H1 (cell line): ENCODE data around the gene SCD. TPM values are rescaled to one million over a fixed set of nuclear protein-coding genes. Genes with fewer than 3 reads are reported as not detected.

ENCODE experiments used
- BCL11A ChIP-seq, 2 experiments: IDR thresholded peaks; one replicate each; pipeline ENCODE4 v1.6.1; 2011; ENCODE audit warnings: low read depth in 2 of 2, low read length in 2 of 2, mild to moderate bottlenecking in 2 of 2
- EGR1 ChIP-seq: IDR thresholded peaks from 2 replicates; pipeline ENCODE4 v1.6.1; 2011; ENCODE audit warnings: low read depth, low read length, borderline replicate concordance
- EP300 ChIP-seq, 2 experiments: IDR thresholded peaks; 1 replicate in 1 of 2; 2 replicates in 1 of 2; pipeline ENCODE4 v1.6.1; 2011 to 2012; ENCODE audit warnings: low read depth in 2 of 2, low read length in 2 of 2, mild to moderate bottlenecking in 2 of 2, borderline replicate concordance in 1 of 2, inconsistent platforms in 1 of 2, moderate library complexity in 1 of 2
- EZH2 ChIP-seq: fragments of 200-600 bp; sonication (generic); IDR thresholded peaks from 2 replicates; pipeline ENCODE4 v1.7.1; 2012; ENCODE audit warnings: low read depth, mild to moderate bottlenecking, moderate library complexity, low read length, inconsistent platforms; ENCODE audit not compliant: severe bottlenecking
- GABPA ChIP-seq: IDR thresholded peaks from 2 replicates; pipeline ENCODE4 v1.6.1; 2011; ENCODE audit warnings: mild to moderate bottlenecking, low read length, moderate library complexity, borderline replicate concordance; ENCODE audit not compliant: insufficient read depth
- GTF2F1 ChIP-seq: IDR thresholded peaks from 2 replicates; pipeline ENCODE4 v1.6.1; 2012; ENCODE audit warnings: low read depth, low read length, improper control_type of control experiment, borderline replicate concordance
- HDAC2 ChIP-seq, 2 experiments: fragments of 300-600 bp in 1 of 2; sonication (generic) in 1 of 2; IDR thresholded peaks; 2 replicates each; pipeline ENCODE4 v1.6.1; 2011 to 2012; ENCODE audit warnings: low read depth in 2 of 2, low read length in 2 of 2, mild to moderate bottlenecking in 2 of 2, moderate library complexity in 2 of 2, borderline replicate concordance in 1 of 2, inconsistent platforms in 1 of 2
- KDM4A ChIP-seq: IDR thresholded peaks from one replicate; pipeline ENCODE4 v1.7.1; 2012; ENCODE audit warnings: low read depth, mild to moderate bottlenecking, moderate library complexity, low read length, inconsistent platforms; ENCODE audit not compliant: severe bottlenecking
- PHF8 ChIP-seq: fragments of 200-600 bp; sonication (generic); conservative IDR thresholded peaks from 2 replicates; pipeline ENCODE4 v1.7.1; 2012; ENCODE audit warnings: low read depth, mild to moderate bottlenecking, inconsistent platforms, low read length, moderate library complexity
- POLR2AphosphoS5 ChIP-seq: IDR thresholded peaks from 2 replicates; pipeline ENCODE4 v1.6.1; 2011; ENCODE audit warnings: low read depth, low read length
- POU5F1 ChIP-seq: IDR thresholded peaks from 2 replicates; pipeline ENCODE4 v1.6.1; 2011; ENCODE audit warnings: low read depth, mild to moderate bottlenecking, low read length, moderate library complexity
- RXRA ChIP-seq: IDR thresholded peaks from 2 replicates; pipeline ENCODE4 v1.6.1; 2011; ENCODE audit warnings: low read depth, mild to moderate bottlenecking, low read length, moderate library complexity; ENCODE audit not compliant: insufficient read depth
- TAF1 ChIP-seq: IDR thresholded peaks from 2 replicates; pipeline ENCODE4 v1.6.1; 2011; ENCODE audit warnings: mild to moderate bottlenecking, low read depth, low read length
- TBP ChIP-seq: IDR thresholded peaks from 2 replicates; pipeline ENCODE4 v1.6.1; 2011; ENCODE audit warnings: low read depth, low read length, improper control_type of control experiment
- TEAD4 ChIP-seq: IDR thresholded peaks from 2 replicates; pipeline ENCODE4 v1.6.1; 2012; ENCODE audit warnings: low read depth, low read length, inconsistent platforms, mixed read lengths
- YY1 ChIP-seq: IDR thresholded peaks from 2 replicates; pipeline ENCODE4 v1.6.1; 2011; ENCODE audit warnings: low read depth, mild to moderate bottlenecking, low read length
- polyA plus RNA-seq, 7 experiments: library from polyadenylated mRNA; depleted of rRNA in 3 of 7; stranded (reverse) in 5 of 7; unstranded in 2 of 7; fragments of >200 nt in 5 of 7; fragments of 200-250 nt in 2 of 7; gene quantifications; 1 replicate in 5 of 7; 2 replicates in 1 of 7; 4 replicates in 1 of 7; pipeline versions ENCODE4 v1.2.1 to v1.2.3, GENCODE V29; 2011 to 2013; ENCODE audit warnings: missing spikeins in 2 of 7, mixed read lengths in 2 of 7
- total RNA-seq: library from RNA; stranded (reverse); fragmentation: NEBNext Ultra II Directional; extraction: Animal tissue kit (Norgen Biotek cat#: 25700); gene quantifications from 2 replicates; pipeline ENCODE4 v1.2.1, GENCODE V29; 2021
- TF ChIP-seq, protein P1 (sequence below): IDR thresholded peaks from 2 replicates; pipeline ENCODE4 v1.6.1; 2012; ENCODE audit warnings: inconsistent platforms
- TF ChIP-seq, protein P2 (sequence below): IDR thresholded peaks from 2 replicates; pipeline ENCODE4 v1.6.1; 2011; ENCODE audit warnings: low read length, improper control_type of control experiment
- TF ChIP-seq, protein P3 (sequence below): IDR thresholded peaks from 2 replicates; pipeline ENCODE4 v1.6.1; 2012; ENCODE audit warnings: low read length, inconsistent platforms

SCD gene
- total and polyA plus RNA-seq, 2 of the 8 experiments (the other 6 are each of a cell fraction or from before 2014, with no cell fraction given): 397 to 621 TPM

DNA sequence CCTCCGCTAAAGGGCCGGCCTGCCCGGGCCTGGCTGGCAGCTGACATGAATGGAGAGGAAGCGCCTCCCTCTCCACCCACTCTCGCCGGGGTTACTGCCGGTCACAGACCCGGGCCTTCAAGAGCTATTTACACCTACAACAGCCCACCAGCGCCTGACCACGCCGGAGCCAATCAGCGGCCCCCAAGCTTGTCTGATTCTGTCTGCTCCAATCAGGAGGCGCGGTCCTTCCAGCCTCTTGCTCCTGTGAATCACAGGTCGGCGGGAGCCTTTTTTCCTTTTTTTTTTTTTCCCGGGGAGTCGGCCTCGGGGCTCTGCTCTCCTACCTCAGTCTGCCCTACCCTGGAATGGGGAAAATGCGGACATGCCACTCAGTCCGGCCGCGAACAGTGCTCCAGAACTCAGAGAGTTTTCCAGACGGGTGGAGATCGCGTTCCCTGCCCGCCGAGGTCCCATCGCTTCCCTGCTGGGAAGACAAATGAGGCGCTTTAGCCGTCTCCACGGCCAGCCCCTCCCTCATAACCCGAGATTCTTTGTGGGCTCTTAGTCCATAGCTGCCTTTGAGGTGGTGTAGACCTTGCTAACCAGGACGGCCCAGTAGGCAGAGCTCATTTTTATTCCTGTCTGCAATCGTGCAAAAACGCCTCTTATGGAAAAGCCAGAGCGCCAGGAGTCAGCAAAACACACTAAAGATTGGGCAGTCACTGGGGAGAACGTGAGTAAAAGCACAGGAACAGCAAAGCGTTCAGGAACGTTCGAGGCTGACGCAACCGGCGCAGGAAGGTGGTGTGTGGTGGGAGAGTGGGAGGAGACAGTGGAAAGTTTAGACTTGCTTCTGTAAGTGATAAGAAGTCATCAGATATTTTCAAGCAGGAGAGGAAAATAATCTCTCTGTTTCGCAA lies 26.5 kb downstream of the SCD start (continued):
- TF ChIP-seq GTF2F1: no peak
- peak; percentile 92 for TF ChIP-seq RXRA
- peak; percentile 84; the same call in 1 of the 2 replicates for TF ChIP-seq EGR1
- TF ChIP-seq, protein P1, sequence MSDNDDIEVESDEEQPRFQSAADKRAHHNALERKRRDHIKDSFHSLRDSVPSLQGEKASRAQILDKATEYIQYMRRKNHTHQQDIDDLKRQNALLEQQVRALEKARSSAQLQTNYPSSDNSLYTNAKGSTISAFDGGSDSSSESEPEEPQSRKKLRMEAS: peak; percentile 8; the same call in 1 of the 2 replicates
- TF ChIP-seq POLR2AphosphoS5: no peak; the same call in none of the 2 replicates
- no peak for TF ChIP-seq BCL11A (IDR thresholded peaks at IDR 0.05; ENCODE audit: low read depth in 2 of 2, low read length in 2 of 2)
- TF ChIP-seq KDM4A: peak; percentile 29
- peak; percentile 78 for TF ChIP-seq TBP
- no peak for TF ChIP-seq GABPA
- TF ChIP-seq, protein P2, sequence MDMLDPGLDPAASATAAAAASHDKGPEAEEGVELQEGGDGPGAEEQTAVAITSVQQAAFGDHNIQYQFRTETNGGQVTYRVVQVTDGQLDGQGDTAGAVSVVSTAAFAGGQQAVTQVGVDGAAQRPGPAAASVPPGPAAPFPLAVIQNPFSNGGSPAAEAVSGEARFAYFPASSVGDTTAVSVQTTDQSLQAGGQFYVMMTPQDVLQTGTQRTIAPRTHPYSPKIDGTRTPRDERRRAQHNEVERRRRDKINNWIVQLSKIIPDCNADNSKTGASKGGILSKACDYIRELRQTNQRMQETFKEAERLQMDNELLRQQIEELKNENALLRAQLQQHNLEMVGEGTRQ: peak; percentile 84
- TF ChIP-seq EP300 (IDR thresholded peaks at IDR 0.05; ENCODE audit: borderline replicate concordance in 1 of 2, low read depth in 2 of 2, low read length in 2 of 2): peak in 1 of 2 experiments; percentile 10; a peak in 1 of 3 replicates
- TF ChIP-seq PHF8: peak; percentile 59
- TF ChIP-seq POU5F1: no peak
- TF ChIP-seq HDAC2 (IDR thresholded peaks at IDR 0.05; ENCODE audit: borderline replicate concordance in 1 of 2, low read depth in 2 of 2, low read length in 2 of 2): 0 out of 4 replicates have a peak, but pooled peaks of 1 of the 2 experiments have one; percentile 7
- TF ChIP-seq EZH2: no peak
- TF ChIP-seq, protein P3, sequence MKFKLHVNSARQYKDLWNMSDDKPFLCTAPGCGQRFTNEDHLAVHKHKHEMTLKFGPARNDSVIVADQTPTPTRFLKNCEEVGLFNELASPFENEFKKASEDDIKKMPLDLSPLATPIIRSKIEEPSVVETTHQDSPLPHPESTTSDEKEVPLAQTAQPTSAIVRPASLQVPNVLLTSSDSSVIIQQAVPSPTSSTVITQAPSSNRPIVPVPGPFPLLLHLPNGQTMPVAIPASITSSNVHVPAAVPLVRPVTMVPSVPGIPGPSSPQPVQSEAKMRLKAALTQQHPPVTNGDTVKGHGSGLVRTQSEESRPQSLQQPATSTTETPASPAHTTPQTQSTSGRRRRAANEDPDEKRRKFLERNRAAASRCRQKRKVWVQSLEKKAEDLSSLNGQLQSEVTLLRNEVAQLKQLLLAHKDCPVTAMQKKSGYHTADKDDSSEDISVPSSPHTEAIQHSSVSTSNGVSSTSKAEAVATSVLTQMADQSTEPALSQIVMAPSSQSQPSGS: no peak
- peak; percentile 87 for TF ChIP-seq TAF1
- no peak; the same call in 1 of the 2 replicates for TF ChIP-seq YY1
- TF ChIP-seq TEAD4: peak; percentile 56
